Thyroid gland (tissue), 4 donors: ENCODE results near the gene CCDC78. TPM values are rescaled to one million over a fixed set of nuclear protein-coding genes. Genes with fewer than 3 reads are reported as not detected.

ENCODE experiments used
- DNase-seq, 2 donors: peaks; one replicate each; pipeline ENCODE4 v3.0.0-alpha.2; 2019
- H3K27ac ChIP-seq, 3 donors: fragments of 200-600 bp; sonication (generic); 1 replicate in 2 of 3; 2 replicates in 1 of 3; pipeline ENCODE4 v1.5.1; 2016 to 2019; ENCODE audit warnings: mild to moderate bottlenecking in 1 of 3, moderate library complexity in 1 of 3
- H3K27me3 ChIP-seq: fragments of 200-600 bp; sonication (generic); one replicate; pipeline ENCODE4 v1.5.1; 2019
- H3K36me3 ChIP-seq, 2 donors: fragments of 200-600 bp; sonication (generic); one replicate each; pipeline ENCODE4 v1.5.1; 2016 to 2019
- H3K4me1 ChIP-seq, 2 donors: fragments of 200-600 bp; sonication (generic); one replicate each; pipeline ENCODE4 v1.5.1; 2017 to 2019
- H3K4me3 ChIP-seq, 3 donors: fragments of 200-600 bp; sonication (generic); replicated peaks in 1 of 3; 1 replicate in 2 of 3; 2 replicates in 1 of 3; pipeline ENCODE4 v1.5.1; 2016; ENCODE audit warnings: mild to moderate bottlenecking in 1 of 3
- H3K9me3 ChIP-seq: fragments of 200-600 bp; sonication (generic); one replicate; pipeline ENCODE4 v1.5.1; 2017
- CTCF ChIP-seq, 6 experiments: fragments of 200-600 bp in 3 of 6; fragments of 450-650 bp in 3 of 6; sonication (generic) in 3 of 6; IDR thresholded peaks; one replicate each; pipeline ENCODE4 v1.5.1; 2016 to 2019; ENCODE audit warnings: antibody characterized with exemption in 6 of 6, mild to moderate bottlenecking in 2 of 6, inconsistent platforms in 1 of 6, moderate library complexity in 1 of 6
- POLR2A ChIP-seq, 2 donors: fragments of 450-650 bp; IDR thresholded peaks; one replicate each; pipeline ENCODE4 v1.6.1; 2017; ENCODE audit warnings: antibody characterized with exemption in 2 of 2, mild to moderate bottlenecking in 2 of 2, moderate library complexity in 1 of 2
- WGBS, 2 donors: methylation state at CpG; one replicate each; pipeline ENCODE4 v1.1.5; 2017; 5-methylcytosine and 5-hydroxymethylcytosine counted together
- intact Hi-C: fragments of 100-400 bp; cut with DNase I; formaldehyde crosslinking; loops from one replicate; pipeline ENCODE4 v1.15.1; 2023
- total RNA-seq, 4 donors: library from RNA; depleted of rRNA; stranded (reverse); fragments of >200 nt; gene quantifications; one replicate each; pipeline ENCODE4 v1.2.3, GENCODE V29; 2016

Gene CCDC78
- total RNA-seq, 4 donors from 2014 or later, result 0.27 TPM; not detected in 3

GRCh38 chr16:687499-687898, 38.7 kb downstream of the CCDC78 start:
- Histone ChIP-seq H3K4me3 (no peak overlapping the region), H3K27ac (no peak overlapping the region), H3K9me3 (no peaks in the 10 kb centered on the region), H3K27me3 (no peaks in the 10 kb centered on the region), H3K4me1 (peaks cover 27 to 43% of the 10 kb centered on the region in 2 donors), H3K36me3 (peaks cover 8 to 11% of the 10 kb centered on the region in 2 donors)
- no peak for TF ChIP-seq CTCF (IDR thresholded peaks at IDR 0.05)
- no peak for TF ChIP-seq POLR2A (IDR thresholded peaks at IDR 0.05)
- 91 to 95% methylated on average over 16 to 19 of the region's 19 CpGs for WGBS, 2 donors
- intact Hi-C loops, result no loop called here
- no peak for DNase-seq

GRCh38 chr16:686459-687260, 39.6 kb downstream of the CCDC78 start:
- no peak for DNase-seq
- 94 to 96% methylated on average over 24 to 44 of the region's 51 CpGs for WGBS, 2 donors
- Histone ChIP-seq H3K27me3 (no peaks in the 10 kb centered on the region), H3K4me3 (no peak overlapping the region), H3K9me3 (no peaks in the 10 kb centered on the region), H3K4me1 (peaks cover 27 to 51% of the 10 kb centered on the region in 2 donors), H3K36me3 (peaks cover 16 to 20% of the 10 kb centered on the region in 2 donors), H3K27ac (no peak overlapping the region)
- TF ChIP-seq POLR2A (IDR thresholded peaks at IDR 0.05), result no peak
- no peak for TF ChIP-seq CTCF (IDR thresholded peaks at IDR 0.05)
- intact Hi-C loops, result no loop called here

- H3K27ac ChIP-seq, result no peak overlapping the region
- peak in 1 of 6 experiments; percentile 19 for TF ChIP-seq CTCF (IDR thresholded peaks at IDR 0.05)
- TF ChIP-seq POLR2A (IDR thresholded peaks at IDR 0.05), result no peak
- peaks cover 33 to 58% of the 10 kb centered on the region in 2 donors for H3K4me1 ChIP-seq
- H3K36me3 ChIP-seq, result peaks cover 18 to 20% of the 10 kb centered on the region in 2 donors
- H3K27me3 ChIP-seq, result no peaks in the 10 kb centered on the region
- 89 to 100% methylated on average over 3 to 5 of the region's 10 CpGs for WGBS, 2 donors
- DNase-seq, result peak; percentile 37 to 41
- H3K4me3 ChIP-seq, result no peak overlapping the region
- H3K9me3 ChIP-seq, result no peaks in the 10 kb centered on the region
- intact Hi-C loops, result no loop called here
Observed at GRCh38 chr16:685967-686366, 40.3 kb downstream of the CCDC78 start.

- H3K9me3 ChIP-seq, result no peaks in the 10 kb centered on the region
Observed at GRCh38 chr16:684961-685696, 41.1 kb downstream of the CCDC78 start.

More at GRCh38 chr16:684961-685696, 41.1 kb downstream of the CCDC78 start:
- no peaks in the 10 kb centered on the region for H3K27me3 ChIP-seq
- peaks cover 33 to 54% of the 10 kb centered on the region in 2 donors for H3K4me1 ChIP-seq
- 95% methylated on average over 45 to 61 of the region's 61 CpGs for WGBS, 2 donors
- DNase-seq, result no peak
- peak overlapping the region in 1 of 3 donors; percentile 66 for H3K27ac ChIP-seq
- peak overlapping the region in 1 of 3 donors; percentile 86 for H3K4me3 ChIP-seq
- peaks cover 18 to 20% of the 10 kb centered on the region in 2 donors for H3K36me3 ChIP-seq
- intact Hi-C loops, result no loop called here
- TF ChIP-seq POLR2A (IDR thresholded peaks at IDR 0.05) (no peak), CTCF (IDR thresholded peaks at IDR 0.05) (no peak)
